NCI-H345 treated with DMSO at 0.1 percent for 48 hours (cell line): ENCODE measurements around the gene NPDC1.
A peak's percentile ranks its signal among the peaks of the same experiment; 100 is the strongest.

Experiments used
- DNase-seq: peaks from one replicate; lab custom pipeline; 2025; ENCODE audit not compliant: unreplicated experiment; lab: John Stamatoyannopoulos, UW

NPDC1 gene

GRCh38 chr9:137027369-137028262 lies 18.4 kb downstream of the NPDC1 start, which contains the start of gene ABCA2:
Gene ABCA2, minus strand, starts transcription at chr9:137028237. Its CDS starts 97 bp downstream, at chr9:137028140.
- no peak for DNase-seq

- no peak for DNase-seq
Measured at GRCh38 chr9:137026828-137027227, 19.1 kb downstream of the NPDC1 start.

- no peak for DNase-seq
Measured at GRCh38 chr9:137026384-137026783, 19.6 kb downstream of the NPDC1 start.

- peak; percentile 85 for DNase-seq
Measured at GRCh38 chr9:137025517-137025966, 20.4 kb downstream of the NPDC1 start.

- no peak for DNase-seq
Measured at GRCh38 chr9:137023583-137023991, 22.4 kb downstream of the NPDC1 start.

GRCh38 chr9:137023157-137023556 lies 22.8 kb downstream of the NPDC1 start:
- no peak for DNase-seq

GRCh38 chr9:137022662-137023008 lies 23.3 kb downstream of the NPDC1 start:
- no peak for DNase-seq

- DNase-seq: no peak
Measured at GRCh38 chr9:137021979-137022661, 23.9 kb downstream of the NPDC1 start.

GRCh38 chr9:137021568-137021978 lies 24.4 kb downstream of the NPDC1 start:
- no peak for DNase-seq

GRCh38 chr9:137020771-137021567 lies 25.0 kb downstream of the NPDC1 start:
- DNase-seq: no peak

GRCh38 chr9:137019891-137020683 lies 25.9 kb downstream of the NPDC1 start:
- DNase-seq: no peak

GRCh38 chr9:137018761-137019559 lies 27.0 kb downstream of the NPDC1 start:
- DNase-seq: no peak

GRCh38 chr9:137017791-137018497 lies 28.0 kb downstream of the NPDC1 start:
- no peak for DNase-seq

GRCh38 chr9:137017071-137017470 lies 28.9 kb downstream of the NPDC1 start:
- no peak for DNase-seq

- no peak for DNase-seq
Measured at GRCh38 chr9:137016436-137016835, 29.5 kb downstream of the NPDC1 start.

- no peak for DNase-seq
Measured at GRCh38 chr9:137015976-137016375, 30.0 kb downstream of the NPDC1 start.

- no peak for DNase-seq
Measured at GRCh38 chr9:137015540-137015930, 30.4 kb downstream of the NPDC1 start.

- DNase-seq: no peak
Measured at GRCh38 chr9:137014776-137015539, 31.0 kb downstream of the NPDC1 start.
